Right ventricle myocardium superior (tissue), 1 donor: ENCODE data around the gene SLK. TPM values are rescaled to one million over a fixed set of nuclear protein-coding genes. Genes with fewer than 3 reads are reported as not detected.

ENCODE experiments used
- ATAC-seq: fragments of 200-7000 bp; cut with Tn5 transposase; one replicate; pipeline ENCODE4 v1.9.1; 2020; ENCODE audit warnings: mild to moderate bottlenecking; ENCODE audit not compliant: poor library complexity
- DNase-seq: peaks from one replicate; pipeline ENCODE4 v3.0.0-alpha.2; 2020
- intact Hi-C: fragments of 100-400 bp; cut with DNase I; formaldehyde crosslinking; loops from one replicate; pipeline ENCODE4 v1.11.2; 2022
- total RNA-seq: library from RNA; stranded (reverse); fragmentation: NEBNext Ultra II Directional; extraction: Animal tissue kit (Norgen Biotek cat#: 25700); gene quantifications from one replicate; pipeline ENCODE4 v1.2.1, GENCODE V29; 2021
- donor health status: DM: no; HTN: yes; CAD: no; lungs with severe emphysema.

The SLK gene
- total RNA-seq, 1 donor from 2014 or later, result 28.1 TPM

DNA sequence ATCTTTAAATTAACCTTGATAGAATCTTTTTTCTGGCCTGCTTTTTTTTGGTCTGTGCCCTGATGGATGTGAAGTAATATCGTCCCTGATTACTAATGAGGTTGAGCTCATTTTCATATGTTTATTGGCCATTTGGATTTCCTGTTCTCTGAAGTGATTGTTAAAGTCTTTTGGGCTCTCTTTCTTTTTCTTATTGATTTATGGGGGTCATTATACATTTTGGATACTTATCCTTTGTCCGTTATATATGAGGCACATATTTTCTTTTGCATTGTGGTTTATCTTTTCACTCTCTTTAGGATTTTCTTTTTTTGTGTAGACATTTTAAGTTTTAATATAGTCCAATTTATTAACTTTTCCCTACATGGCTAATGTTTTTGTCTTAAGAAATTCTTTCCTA is 12.6 kb downstream of the SLK start:
- no peak for DNase-seq
- ATAC-seq, result no peak
- intact Hi-C loops, result no loop called here

DNA sequence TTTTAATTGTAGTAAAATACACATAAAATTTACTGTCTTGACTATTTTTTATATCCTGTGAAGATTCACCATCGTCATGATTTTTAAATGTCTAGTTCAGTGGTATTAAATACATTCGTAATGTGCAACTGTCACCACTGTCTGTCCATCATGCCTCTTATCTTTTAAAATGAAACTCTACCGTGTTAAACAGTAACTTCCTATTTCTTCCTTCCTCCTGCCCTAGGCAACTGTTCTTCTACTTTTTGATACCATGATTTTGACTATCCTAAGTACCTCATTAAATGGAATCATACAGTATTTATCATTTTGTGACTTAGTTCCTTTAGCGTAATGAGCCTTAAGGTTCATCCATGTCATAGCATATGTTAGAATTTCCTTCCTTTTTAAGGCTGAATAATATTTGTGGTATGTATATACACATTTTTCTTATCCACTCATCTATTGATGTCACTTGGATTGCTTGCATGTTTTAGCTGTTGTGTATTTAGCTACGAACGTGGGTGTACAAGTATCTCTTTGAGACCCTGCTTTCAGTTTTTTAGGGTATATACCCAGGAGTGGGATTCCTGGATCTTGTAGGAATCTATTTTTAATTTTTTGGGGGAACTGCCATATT is 13.5 kb downstream of the SLK start:
- intact Hi-C loops, result no loop called here
- no peak for ATAC-seq
- DNase-seq, result no peak

GRCh38 chr10:103982639-103983038 is 15.7 kb downstream of the SLK start:
- intact Hi-C loops, result no loop called here
- DNase-seq (no peak), ATAC-seq (peak; percentile 47)

DNA sequence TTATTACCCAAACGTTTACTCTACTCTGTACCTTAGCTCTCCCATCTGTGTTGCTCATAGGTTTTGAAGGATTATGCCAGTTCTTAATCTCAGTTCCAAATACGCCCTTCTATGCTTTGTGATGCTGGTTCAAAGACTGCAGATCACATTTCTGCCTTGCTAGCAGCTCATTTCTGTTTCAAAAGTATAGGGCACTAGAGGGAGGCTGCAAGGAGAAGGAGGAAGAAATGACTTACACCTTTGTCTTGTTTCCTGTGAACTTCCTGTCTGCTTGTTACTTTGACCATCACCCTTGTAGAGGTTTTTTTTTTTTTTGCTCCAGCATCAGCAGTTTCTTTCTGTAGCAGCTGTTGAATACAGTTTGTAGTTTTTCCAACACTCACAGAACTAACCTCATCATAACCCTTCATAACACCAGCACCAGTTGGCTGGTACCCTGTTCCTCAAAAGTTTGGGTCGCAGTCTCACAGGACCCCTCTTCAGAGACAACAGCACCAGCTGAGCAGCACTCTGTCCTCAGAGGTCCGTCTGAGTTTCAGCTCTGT is 16.5 kb downstream of the SLK start:
- ATAC-seq (no peak), DNase-seq (no peak)
- intact Hi-C loops, result no loop called here

- no peak for ATAC-seq
- DNase-seq, result no peak
- intact Hi-C loops, result no loop called here
Observed at GRCh38 chr10:103985726-103986125, 18.8 kb downstream of the SLK start.

DNA sequence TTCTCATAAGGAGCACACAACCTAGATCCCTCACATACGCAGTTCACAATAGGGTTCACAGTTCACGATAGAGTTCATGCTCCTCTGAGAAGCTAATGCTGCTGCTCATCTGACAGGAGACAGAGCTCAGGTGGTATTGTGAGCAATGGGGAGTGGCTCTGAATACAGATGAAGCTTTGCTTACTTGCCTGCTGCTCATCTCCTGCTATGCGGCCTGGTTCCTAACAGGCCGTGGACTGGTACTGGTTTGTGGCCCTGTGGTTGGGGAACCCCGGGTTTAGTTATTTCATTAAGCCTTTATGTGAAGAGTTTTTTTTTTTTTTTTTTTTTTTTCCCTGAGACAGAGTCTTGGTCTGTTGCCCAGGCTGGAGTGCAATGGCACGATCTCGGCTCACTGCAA is 19.4 kb downstream of the SLK start:
- DNase-seq (no peak), ATAC-seq (peak; percentile 20)
- intact Hi-C loops, result no loop called here

GRCh38 chr10:103990121-103990520 is 23.2 kb downstream of the SLK start:
- DNase-seq, result no peak
- intact Hi-C loops, result no loop called here
- no peak for ATAC-seq

GRCh38 chr10:103990531-103990930 is 23.6 kb downstream of the SLK start:
- no peak for DNase-seq
- intact Hi-C loops, result no loop called here
- ATAC-seq, result no peak

DNA sequence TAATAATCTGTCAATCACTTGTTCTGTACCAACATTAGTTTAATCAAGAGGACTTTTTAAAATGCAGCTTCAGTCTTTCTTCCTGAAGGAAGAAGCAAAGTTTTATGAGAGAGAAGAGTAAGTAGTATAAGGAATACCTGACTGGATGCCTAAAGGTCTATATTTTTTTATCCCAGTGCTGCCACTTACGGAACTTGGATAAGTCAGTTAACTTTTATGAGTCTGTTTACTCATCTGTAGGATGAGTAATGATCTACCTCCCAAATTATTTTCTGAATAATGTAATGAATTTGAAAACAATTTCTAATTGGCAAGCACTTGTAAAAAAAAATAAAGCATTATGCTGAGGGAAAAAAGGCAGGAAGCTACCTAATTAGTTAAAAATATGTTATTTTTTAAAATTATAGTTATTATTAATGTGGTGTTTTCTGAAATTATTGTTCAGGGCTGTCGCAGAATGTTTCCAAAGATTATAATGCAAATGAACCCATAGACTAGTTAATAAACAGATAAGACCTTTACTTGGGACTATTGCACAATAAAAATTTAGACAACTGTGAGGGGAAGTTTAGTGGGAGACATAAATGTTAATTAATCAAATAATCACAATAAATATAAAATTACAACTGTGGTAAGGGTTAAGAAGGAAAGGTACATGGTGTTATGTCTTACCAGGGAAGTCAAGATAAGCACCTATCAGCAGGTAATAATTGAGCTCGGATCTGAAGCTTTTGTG is 24.6 kb downstream of the SLK start:
- intact Hi-C loops, result no loop called here
- DNase-seq (no peak), ATAC-seq (no peak)

DNA sequence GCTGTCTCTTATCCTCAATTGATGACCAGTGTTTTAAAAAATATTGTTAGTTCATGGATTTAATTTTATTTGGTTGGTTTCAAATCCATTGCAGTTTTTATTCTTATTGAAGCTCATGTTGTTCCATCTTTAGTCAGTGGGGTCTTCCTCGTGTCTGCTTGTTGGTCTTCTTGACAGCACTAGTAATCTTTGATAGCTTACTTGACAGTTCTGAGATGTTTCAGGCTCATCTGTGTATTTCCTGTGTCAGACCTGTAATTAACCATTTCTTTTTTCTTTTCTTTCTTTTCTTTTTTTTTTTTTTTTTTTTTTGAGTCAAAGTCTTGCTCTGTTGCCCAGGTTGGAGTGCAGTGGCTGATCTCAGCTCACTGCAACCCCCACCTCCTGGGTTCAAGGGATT is 28.2 kb downstream of the SLK start:
- no peak for ATAC-seq
- DNase-seq, result no peak
- intact Hi-C loops, result no loop called here

- intact Hi-C loops, result no loop called here
- DNase-seq (no peak), ATAC-seq (no peak)
Observed at GRCh38 chr10:103998805-103999204, 31.9 kb downstream of the SLK start.

GRCh38 chr10:104002911-104003310 is 36.0 kb downstream of the SLK start:
- intact Hi-C loops, result no loop called here
- DNase-seq (no peak), ATAC-seq (no peak)

- intact Hi-C loops, result no loop called here
- no peak for ATAC-seq
- DNase-seq, result no peak
Observed at GRCh38 chr10:104005172-104005863, 38.4 kb downstream of the SLK start.

DNA sequence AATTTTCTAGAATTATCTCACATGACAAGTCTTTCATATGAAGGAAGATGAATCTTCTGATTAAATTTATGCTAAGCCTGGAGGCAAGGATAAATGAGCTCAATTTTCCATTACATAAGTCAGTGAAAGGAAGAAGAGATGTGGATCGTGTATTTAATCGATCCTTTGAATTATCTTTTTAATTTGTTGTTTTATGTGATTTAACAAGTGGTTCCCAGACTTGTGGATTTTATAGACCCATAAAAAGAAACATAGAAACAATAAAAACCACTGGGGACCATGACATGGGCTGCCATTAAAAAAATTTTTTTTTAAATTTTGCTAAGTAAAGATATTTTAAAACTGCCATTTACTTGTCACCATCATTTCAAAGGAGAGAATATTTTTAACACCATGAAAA is 45.0 kb downstream of the SLK start:
- no peak for DNase-seq
- intact Hi-C loops, result no loop called here
- ATAC-seq, result no peak

- intact Hi-C loops, result no loop called here
- DNase-seq (no peak), ATAC-seq (no peak)
Observed at GRCh38 chr10:104013489-104013888, 46.5 kb downstream of the SLK start.

- intact Hi-C loops, result no loop called here
- DNase-seq, result no peak
- no peak for ATAC-seq
Observed at GRCh38 chr10:104014176-104014575, 47.2 kb downstream of the SLK start.

GRCh38 chr10:104016661-104017060 is 49.7 kb downstream of the SLK start:
- intact Hi-C loops, result no loop called here
- no peak for ATAC-seq
- no peak for DNase-seq

GRCh38 chr10:104018471-104018870 is 51.5 kb downstream of the SLK start:
- ATAC-seq (no peak), DNase-seq (no peak)
- intact Hi-C loops, result no loop called here

DNA sequence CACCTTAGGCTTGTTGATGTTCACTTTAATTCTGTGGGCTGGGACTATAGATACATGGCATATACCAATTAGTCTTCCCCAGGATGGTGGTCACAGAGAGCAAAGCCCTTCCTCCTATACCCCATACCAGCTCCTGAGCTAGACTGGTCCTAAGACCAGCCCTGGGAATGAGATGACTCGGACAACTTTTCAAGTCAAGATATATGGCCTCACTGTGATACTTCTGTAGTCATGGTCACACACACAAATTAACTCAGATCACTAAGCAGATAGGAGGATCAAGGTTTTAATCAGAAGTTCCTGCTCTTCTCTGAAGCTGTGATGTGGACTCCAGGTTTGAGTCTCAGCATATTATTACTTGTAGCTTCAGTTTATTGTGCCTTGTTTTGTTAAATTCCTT is 53.1 kb downstream of the SLK start:
- no peak for ATAC-seq
- DNase-seq, result no peak
- intact Hi-C loops, result no loop called here

GRCh38 chr10:104021246-104021645 is 54.3 kb downstream of the SLK start:
- ATAC-seq, result no peak
- no peak for DNase-seq
- intact Hi-C loops, result no loop called here
